Fibroblast of pulmonary artery (primary cell): Measurements from ENCODE around the gene DNAJC6.

ENCODE experiments used
- DNase-seq: peaks from one replicate; pipeline ENCODE4 v3.0.0-alpha.2; 2010; ENCODE audit warnings: low read depth
- H3K4me3 ChIP-seq: replicated peaks from 2 replicates; pipeline ENCODE4 v1.5.1; 2011; ENCODE audit warnings: low read depth, mild to moderate bottlenecking, control low read depth, low read length, moderate library complexity
- TF ChIP-seq, protein P1 (sequence below): IDR thresholded peaks from 2 replicates; pipeline ENCODE4 v1.5.1; 2011; ENCODE audit warnings: mild to moderate bottlenecking, control low read depth, low read length, inconsistent platforms; ENCODE audit errors: missing control alignments

The DNAJC6 gene

DNA sequence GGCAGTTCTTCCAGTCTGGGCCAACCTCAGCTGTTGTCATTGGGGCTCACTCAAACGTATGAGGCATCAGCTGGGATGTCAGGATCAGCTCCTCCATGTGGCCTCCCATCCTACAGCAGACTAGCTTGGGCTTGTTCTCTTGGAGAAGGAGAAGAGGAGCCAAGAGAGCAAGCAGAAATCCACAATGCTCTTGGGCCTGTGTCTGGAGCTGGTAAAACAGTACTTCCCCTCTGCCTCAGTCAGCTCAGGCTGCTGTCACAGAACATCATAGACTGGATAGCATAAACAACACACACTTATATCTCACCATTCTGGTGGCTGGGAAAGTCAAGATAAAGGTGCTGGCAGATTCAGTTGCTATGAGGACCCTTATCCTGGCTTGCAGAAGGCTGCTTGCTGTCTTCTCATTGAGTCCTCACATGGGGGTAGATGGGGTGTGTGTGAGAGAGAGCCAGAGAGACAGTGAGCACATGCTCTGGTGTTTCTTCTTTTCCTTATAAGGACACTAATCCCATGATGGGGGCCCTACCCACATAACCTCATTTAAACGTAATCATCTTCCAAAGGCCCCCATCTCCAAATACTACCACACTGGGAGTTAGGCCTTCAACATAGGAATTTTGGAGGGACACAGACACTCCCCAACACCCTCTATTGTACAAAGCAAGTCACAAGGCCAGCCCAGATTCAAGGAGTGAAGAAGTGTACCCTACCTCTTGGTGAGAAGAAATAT is 16.3 kb upstream of the DNAJC6 start:
- TF ChIP-seq, protein P1, sequence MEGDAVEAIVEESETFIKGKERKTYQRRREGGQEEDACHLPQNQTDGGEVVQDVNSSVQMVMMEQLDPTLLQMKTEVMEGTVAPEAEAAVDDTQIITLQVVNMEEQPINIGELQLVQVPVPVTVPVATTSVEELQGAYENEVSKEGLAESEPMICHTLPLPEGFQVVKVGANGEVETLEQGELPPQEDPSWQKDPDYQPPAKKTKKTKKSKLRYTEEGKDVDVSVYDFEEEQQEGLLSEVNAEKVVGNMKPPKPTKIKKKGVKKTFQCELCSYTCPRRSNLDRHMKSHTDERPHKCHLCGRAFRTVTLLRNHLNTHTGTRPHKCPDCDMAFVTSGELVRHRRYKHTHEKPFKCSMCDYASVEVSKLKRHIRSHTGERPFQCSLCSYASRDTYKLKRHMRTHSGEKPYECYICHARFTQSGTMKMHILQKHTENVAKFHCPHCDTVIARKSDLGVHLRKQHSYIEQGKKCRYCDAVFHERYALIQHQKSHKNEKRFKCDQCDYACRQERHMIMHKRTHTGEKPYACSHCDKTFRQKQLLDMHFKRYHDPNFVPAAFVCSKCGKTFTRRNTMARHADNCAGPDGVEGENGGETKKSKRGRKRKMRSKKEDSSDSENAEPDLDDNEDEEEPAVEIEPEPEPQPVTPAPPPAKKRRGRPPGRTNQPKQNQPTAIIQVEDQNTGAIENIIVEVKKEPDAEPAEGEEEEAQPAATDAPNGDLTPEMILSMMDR: no peak
- no peak for DNase-seq
- no peak overlapping the region for H3K4me3 ChIP-seq

DNA sequence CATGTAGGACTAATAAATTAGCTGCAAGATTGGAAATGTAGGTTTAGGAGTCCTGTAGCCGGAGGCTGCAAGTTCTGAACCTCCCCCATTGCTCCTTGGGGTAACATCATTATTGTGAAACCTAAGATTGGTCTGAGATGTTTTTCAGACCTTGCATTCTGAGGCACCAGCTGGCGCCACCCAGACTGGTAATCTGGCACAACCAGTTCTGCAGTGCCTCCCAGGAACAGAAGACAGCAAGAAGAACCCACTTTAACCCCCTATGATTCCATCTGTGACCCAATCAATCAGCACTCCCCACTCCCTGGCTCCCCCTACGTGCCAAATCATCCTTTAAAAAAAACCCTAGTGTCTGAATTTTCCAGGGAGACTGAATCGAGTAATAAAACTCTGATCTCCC is 11.6 kb upstream of the DNAJC6 start:
- H3K4me3 ChIP-seq: no peak overlapping the region
- TF ChIP-seq, protein P1: no peak
- no peak for DNase-seq

DNA sequence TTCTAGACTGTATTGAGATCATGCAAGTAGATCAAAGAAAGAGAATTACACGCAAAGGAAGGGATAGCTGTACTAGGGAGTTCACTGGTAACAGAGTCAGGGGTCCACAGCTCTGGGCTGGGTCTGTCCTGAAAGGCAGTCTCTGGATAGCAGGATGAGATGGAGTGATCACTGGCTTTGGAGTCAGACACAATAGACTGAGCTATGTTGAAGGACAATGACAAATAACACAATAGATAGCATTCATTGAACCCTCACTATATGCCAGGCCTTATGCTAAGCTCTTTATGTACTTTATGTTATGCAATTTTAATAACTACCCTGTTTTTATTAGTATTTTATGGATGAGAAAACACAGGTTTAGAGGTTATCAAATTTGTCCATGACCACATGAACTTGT is 10.0 kb upstream of the DNAJC6 start:
- no peak for DNase-seq
- no peak overlapping the region for H3K4me3 ChIP-seq
- TF ChIP-seq, protein P1: no peak

DNA sequence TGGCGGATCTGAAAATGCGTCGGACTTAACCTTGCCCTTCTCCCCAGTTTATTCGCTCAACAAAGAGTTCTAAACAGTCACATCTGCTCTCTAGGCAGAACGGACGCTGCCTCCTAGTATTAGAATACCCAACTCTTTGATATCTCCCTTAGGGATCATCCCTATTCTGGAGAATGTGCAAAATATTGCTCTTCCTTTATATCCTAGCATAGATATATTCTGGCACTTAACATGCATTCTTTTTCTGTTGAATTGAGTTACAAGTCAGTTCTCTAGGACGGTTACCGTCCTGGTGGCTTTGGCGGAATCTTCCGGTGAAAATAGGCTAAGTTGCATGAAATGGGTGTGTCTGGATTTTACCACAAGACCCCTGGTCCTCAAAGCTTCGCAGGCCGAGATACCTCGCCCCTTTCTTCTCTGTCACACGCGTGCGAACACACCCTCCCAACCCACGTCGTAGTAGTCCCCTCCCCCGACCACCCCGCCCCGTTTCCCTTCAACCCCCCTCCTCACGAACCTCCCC is 501 bp upstream of the DNAJC6 start:
- TF ChIP-seq, protein P1: no peak
- no peak for DNase-seq
- peak overlapping the region; percentile 30 for H3K4me3 ChIP-seq

DNA sequence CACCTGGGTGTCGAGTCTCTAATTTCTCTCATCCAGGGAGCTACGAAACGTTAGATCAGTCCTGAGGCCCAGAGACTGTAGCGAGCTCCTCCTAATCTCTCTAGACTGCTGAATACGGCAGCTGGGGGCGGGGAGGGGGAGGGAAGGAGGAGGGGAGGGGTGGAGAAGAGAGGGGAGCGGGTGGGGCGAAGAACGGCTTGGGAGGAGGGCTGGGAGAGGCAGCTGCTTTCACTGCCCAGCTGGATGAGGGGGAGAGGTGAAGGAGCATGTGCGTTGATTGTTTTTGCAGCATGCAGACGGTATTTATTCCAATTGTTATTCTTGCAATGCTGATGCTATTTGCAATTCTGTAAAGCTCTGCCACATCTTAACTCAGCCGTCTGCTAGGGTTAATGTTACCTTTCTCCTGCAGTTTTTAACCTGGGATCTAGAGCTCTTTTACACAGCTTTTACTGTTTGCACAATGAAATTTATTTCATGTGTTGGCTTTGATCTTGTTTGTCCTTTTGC is 790 bp downstream of the DNAJC6 start:
- DNase-seq: no peak
- TF ChIP-seq, protein P1: no peak
- no peak overlapping the region for H3K4me3 ChIP-seq

DNA sequence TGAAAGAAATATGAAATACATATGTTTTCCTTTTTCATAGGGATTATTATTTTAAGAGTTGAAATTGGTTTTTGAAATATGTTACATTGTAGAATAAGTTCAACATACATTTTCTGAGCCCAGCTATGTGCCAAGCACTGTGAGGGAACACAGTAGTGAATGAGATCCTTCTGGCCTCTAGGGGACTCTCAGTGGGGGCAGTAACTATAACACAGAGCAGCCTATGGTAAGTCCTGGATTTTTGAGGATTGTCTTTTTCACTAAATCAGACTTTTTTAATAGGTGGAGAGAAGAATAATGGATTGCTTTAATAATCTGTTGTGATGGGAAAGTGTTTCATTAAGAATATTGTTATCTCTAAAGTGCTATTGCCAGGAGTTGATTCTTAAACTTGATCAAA is 2.4 kb downstream of the DNAJC6 start:
- DNase-seq: no peak
- TF ChIP-seq, protein P1: no peak
- H3K4me3 ChIP-seq: no peak overlapping the region

DNA sequence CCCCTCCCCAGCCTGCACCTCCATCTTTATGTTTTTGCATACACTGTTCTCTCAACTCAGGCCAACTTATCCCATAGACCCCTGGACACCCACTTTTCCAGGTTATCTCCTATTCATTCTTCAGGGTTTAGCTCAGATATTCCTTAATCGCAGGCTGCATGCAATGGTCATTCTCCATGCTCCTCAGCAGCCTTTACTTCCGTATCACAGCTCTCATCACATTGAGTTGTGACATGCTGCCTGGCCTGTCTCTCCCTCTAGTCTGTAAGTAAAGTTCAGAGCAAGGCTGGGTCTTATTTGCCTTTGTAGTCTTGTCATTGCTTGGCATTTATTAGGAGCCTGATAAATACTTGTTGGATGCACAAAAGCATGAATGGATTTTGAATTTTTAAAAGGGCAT is 6.9 kb downstream of the DNAJC6 start:
- no peak overlapping the region for H3K4me3 ChIP-seq
- DNase-seq: no peak
- TF ChIP-seq, protein P1: no peak
